GM21526 (cell line): ENCODE measurements around the gene CNPY3.

Experiments
- ATAC-seq: cut with Tn5 transposase; IDR thresholded peaks from one replicate; pipeline ENCODE4 v1.9.1; 2021; ENCODE audit warnings: moderate library complexity; ENCODE audit not compliant: unreplicated experiment, low FRiP score

The CNPY3 gene

DNA sequence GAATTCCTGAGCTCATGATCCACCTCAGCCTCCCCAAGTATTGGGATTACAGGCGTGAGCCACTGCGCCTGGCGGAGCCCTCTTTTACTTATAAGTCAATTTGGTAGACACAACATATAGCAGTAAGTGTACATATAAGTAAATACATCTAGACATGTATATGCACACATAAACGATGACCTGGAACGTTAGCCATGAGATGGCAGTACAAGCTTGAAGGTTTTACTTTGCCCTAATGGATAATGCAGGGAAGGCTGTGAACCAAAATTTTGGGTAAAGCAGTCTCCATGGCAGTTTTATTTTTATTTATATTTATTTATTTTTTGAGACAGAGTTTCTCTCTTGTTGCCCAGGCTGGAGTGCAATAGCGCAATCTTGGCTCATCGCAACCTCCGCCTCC, 28.8 kb downstream of the CNPY3 start:
- ATAC-seq, result no peak

DNA sequence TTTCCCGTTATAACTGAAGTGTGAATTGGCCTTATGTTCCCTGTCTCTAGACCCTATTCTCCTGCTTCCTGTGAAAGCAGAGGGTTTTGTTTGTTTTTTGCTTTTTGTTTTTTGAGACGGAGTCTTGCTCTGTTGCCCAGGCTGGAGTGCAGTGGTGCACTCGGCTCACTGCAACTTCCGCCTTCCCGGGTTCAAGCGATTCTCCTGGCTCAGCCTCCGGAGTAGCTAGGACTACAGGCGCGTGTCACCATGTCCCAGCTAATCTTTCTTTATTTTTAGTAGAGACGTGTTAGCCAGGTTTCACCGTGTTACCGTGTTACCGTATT, 30.6 kb downstream of the CNPY3 start:
- ATAC-seq, result no peak

DNA sequence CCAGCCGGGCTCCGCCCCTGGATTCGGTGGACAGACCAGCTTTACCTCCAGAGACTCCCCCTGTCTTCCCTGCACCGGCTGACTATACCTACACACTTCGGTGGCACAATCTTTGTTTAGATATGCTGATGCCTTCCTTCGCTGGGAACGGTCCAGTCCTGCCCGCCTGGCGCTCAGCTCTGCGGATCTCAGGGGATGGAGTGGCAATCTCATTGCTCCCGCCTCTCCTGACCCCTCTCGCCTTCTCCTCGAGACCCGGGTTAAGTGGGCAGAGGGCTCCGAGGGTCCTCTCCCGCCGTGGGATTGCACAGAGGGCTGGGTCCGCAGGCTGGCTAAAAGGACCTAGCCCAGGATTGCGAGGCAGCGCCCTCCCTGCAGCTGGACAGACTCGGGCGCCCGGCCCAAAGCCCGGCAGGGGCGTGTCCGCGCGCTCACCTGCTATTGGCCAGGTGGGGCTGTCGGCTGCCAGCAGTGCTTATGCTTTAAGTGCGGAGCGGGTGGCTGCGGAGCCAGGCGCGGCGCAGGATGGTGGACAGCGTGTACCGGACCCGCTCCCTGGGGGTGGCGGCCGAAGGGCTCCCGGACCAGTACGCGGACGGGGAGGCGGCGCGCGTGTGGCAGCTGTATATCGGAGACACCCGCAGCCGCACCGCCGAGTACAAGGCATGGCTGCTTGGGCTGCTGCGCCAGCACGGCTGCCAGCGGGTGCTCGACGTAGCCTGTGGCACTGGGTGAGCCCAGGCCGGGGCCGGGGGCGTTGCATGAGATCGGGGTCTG, 31.2 kb downstream of the CNPY3 start, which contains the start of gene GNMT:
Gene GNMT, plus strand, starts transcription at position 512 of the 777 bp plus-strand sequence. Its CDS starts 14 bp downstream, at position 526.
- ATAC-seq, result no peak

DNA sequence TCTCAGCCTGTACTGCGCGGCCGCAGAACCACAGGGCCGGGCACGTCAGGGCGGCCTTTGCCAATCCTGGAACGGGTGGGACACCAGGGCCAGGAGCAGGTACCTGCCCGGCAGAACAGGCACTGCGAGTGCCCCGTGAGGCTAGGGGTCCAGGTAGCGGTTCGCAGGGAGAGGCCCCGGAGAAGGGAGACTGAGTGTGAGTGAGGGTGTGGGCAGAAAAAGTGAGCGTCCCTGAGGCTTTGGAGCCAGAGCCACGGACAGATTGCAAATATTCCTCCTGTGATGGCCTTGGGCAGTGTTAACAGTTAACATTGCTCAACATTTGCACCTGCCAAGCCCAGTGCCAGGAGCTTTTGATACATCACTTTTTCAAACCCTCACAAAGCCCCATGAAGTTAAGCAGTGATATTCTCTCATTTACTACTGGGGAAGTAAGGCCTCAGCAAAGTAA, 31.8 kb downstream of the CNPY3 start:
- ATAC-seq, result no peak

DNA sequence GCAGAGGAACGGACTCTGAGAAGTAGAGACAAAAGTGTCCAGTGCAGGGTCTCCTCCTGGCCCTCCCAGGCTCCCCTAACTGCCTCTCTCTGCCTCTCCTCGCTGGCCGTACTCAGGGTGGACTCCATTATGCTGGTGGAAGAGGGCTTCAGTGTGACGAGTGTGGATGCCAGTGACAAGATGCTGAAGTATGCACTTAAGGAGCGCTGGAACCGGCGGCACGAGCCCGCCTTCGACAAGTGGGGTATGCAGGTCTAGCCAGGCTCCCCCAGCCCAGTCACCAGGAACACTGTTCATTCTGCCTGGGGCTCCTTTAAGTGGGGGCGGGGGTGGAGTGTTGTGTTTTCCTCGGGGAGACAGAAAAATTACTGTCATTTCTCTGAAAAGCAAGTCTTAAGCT, 32.8 kb downstream of the CNPY3 start:
- ATAC-seq, result no peak

GRCh38 chr6:42962502-42963178, 33.4 kb downstream of the CNPY3 start:
- ATAC-seq, result no peak

DNA sequence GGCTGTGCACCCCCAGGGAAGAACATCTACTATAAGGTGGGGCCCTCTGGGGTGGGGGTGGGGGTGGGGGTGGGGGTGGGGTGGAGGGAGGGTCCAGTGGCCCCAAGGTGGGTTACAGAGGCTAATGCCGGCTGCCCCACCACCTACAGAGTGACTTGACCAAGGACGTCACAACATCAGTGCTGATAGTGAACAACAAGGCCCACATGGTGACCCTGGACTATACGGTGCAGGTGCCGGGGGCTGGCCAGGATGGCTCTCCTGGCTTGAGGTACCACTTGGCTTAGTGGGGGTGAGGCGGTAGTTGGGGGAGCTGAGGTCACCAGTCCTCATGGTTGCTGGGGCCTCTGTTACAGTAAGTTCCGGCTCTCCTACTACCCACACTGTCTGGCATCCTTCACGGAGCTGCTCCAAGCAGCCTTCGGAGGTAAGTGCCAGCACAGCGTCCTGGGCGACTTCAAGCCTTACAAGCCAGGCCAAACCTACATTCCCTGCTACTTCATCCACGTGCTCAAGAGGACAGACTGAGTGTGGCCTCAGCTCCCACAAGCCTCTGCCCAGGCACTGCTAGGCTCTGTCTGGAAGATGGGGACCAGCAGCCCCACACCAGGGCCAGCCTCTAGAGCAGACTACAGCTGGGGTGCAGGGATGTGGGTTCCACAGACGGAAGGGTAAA, 34.0 kb downstream of the CNPY3 start:
- ATAC-seq, result no peak

GRCh38 chr6:42963855-42964605, 34.8 kb downstream of the CNPY3 start:
- no peak for ATAC-seq

DNA sequence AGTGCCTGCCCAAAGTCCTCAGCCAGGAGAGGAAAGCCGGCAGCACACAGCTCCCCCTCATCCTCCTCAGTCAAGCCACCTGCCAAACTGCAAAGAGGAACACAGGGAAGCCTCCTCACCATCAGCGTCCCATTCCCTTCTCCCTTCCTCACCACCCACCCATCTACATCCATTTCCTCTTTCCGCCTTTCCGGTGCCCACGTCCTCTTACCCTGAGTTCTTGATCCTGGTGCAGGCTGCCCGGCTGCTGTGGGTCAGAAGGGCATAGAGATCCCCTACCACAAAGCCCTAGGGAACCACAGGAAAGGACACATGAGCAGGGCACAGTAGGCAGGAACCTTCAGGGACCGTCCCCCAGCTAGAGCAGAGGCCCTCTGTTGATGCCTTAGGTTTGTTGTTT, 37.3 kb downstream of the CNPY3 start:
- ATAC-seq, result no peak

- no peak for ATAC-seq
Measured at GRCh38 chr6:42967228-42967627, 37.9 kb downstream of the CNPY3 start.

- ATAC-seq, result no peak
Measured at GRCh38 chr6:42968126-42968701, 38.9 kb downstream of the CNPY3 start.

GRCh38 chr6:42968783-42969182, 39.5 kb downstream of the CNPY3 start:
- no peak for ATAC-seq

GRCh38 chr6:42969431-42969830, 40.2 kb downstream of the CNPY3 start:
- ATAC-seq, result no peak

DNA sequence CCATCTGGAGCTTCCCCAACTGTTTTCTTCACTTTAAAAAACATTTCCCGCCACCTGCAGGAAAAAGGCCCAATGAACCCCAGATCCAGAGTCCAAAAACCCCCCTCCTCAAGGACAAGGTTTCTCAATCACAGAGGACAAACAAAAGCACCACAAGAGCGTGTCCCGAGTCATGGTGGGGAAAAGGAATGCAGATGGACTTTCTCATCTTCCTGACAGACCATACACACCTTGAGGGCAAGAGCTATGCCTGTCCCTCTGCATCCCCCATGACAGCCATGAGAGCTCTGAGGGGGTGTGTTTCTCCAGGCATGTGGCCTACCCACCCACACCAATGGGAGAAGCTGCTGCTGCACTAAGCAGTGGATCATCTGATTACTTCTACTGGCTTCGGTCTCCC, 40.7 kb downstream of the CNPY3 start:
- no peak for ATAC-seq

GRCh38 chr6:42970871-42971612, 41.8 kb downstream of the CNPY3 start:
- no peak for ATAC-seq

DNA sequence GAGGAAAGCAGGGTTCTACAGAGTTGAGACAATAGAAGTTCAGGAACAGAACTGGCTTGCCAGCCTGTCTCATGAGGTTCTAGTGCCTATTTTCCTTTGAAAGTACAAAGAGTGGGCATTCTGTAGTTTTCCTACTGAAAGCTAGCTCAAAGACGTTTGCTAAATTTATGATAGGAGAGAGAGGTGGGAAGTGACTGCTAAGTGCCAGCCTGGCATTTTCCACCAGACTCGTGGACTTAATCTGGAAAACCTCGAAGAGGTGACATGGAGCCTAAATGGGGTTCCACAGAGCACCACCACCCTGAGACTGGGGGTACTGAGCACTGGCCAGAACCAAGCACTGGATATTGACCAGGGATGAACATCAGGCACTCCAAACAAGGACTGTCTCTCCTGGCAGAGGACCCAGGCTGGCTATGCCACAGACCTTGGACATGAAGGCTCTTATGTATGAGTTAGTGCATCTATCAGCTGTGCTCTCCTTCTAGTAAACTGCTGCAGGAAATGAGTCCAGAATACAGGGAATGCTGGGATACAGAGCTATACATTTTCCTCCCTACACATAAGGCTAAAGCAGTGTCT, 42.6 kb downstream of the CNPY3 start:
- ATAC-seq, result no peak

- ATAC-seq, result no peak
Measured at GRCh38 chr6:42973926-42974325, 44.6 kb downstream of the CNPY3 start.

- no peak for ATAC-seq
Measured at GRCh38 chr6:42974919-42975505, 45.7 kb downstream of the CNPY3 start.

- no peak for ATAC-seq
Measured at GRCh38 chr6:42978487-42978838, 49.2 kb downstream of the CNPY3 start.
